Fibroblast of skin of left quadriceps (primary cell): ENCODE data around the gene DES.

Experiments
- DNase-seq, 2 experiments: peaks; one replicate each; pipeline ENCODE4 v3.0.0-alpha.2; 2013; ENCODE audit warnings: low read depth in 2 of 2

DES gene

GRCh38 chr2:219472629-219473187 lies 54.5 kb downstream of the DES start:
- DNase-seq: no peak

- no peak for DNase-seq
Measured at GRCh38 chr2:219473511-219473910, 55.3 kb downstream of the DES start.

- no peak for DNase-seq
Measured at GRCh38 chr2:219474285-219475060, 56.3 kb downstream of the DES start.

- DNase-seq: no peak
Measured at GRCh38 chr2:219475278-219475677, 57.1 kb downstream of the DES start.

- peak; percentile 67 to 69 for DNase-seq
Measured at GRCh38 chr2:219475697-219476651, 57.8 kb downstream of the DES start.
